HPDE6-E6E7 (cell line): ENCODE measurements around the gene FNIP2.
"Not testable (repeated sequence)": the region's sequence is repeated elsewhere in the genome, so short reads cannot be mapped to it uniquely, and the experiment has no call there.

Source experiments
- DNase-seq: peaks from one replicate; pipeline ENCODE4 v3.0.0; 2011; ENCODE audit warnings: missing footprints; ENCODE audit errors: extremely low spot score

The FNIP2 gene

DNA sequence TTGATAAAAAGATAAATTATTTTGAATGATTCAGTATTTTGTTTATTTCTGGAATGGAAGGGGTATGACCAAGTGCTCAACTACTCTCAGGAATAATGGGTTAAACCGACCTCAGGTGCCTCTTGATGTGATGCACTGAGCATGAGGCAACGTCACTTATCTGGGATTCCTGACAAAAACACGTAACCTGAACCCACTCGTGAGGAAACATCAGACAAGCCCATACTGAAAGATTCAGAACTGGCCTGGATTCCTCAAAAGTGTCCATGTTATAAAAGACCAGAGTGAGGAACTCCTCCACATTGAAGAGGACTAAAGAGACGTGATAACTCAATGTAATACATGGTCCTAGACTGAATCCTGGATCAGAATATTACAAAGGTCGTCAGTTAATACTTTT, 144.0 kb downstream of the FNIP2 start:
- DNase-seq: no peak

DNA sequence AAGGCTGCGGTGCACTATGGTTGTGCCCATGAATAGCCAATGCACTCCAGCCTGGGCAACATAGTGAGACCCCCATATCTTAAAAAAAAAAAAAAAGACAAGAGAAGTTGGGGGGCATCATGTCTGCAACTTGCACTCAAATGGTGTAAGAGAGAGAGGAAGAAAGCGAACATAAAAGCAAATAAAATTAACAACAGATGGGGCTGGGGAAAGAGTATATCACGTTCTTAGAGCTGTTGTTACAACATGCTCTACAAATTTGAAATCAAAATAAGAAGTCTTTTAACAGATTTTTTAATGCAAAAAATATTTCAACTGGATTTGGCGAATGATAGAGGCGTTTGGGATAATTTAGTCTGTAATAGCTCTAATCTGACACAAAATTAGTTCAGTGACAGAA, 144.9 kb downstream of the FNIP2 start:
- no peak for DNase-seq

DNA sequence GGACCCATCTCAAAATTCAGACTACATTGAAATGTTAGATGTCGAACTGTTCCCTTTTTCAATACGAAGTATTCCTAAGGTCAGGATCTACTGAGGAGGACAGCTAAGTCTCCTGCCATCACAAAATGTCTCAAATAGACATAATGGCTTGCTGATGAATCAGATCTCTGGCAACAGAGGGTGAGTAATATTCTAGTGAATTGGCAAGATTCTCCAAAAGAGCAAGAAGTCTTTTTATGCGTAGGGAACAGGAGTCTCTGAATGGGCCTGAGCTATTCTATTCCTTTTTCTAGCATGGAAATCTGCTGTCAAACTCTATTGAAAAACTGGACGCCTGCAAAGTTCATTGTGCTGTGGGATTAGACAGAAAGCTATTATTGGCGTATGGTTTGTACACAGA, 145.4 kb downstream of the FNIP2 start:
- peak; percentile 47 for DNase-seq

DNA sequence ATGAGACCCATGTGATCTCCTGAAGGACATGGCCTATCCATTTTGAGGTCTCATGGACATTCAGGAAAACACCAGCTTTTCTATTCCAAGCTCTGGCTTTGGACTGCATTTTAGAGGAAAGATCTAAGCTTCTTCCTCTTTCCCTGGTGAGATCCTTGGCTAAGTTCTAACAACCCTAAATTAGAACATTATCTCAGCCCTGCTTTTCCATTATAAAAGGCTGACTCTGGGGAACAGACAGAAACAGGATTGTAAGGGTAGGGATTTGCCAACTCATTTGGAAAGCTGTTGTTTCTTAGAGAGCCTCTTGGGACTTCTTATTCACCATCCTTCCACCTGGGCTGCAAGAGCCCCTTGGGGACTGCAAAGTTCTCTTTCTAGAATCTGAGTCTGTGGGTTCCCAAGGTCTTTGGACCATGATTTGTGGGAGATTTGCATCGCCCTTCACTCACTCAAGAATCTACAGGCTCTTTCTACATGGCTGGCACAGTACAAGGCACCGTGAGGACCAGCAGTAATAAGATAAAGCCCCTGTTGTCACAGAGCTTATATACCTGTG, 146.9 kb downstream of the FNIP2 start:
- no peak for DNase-seq

DNA sequence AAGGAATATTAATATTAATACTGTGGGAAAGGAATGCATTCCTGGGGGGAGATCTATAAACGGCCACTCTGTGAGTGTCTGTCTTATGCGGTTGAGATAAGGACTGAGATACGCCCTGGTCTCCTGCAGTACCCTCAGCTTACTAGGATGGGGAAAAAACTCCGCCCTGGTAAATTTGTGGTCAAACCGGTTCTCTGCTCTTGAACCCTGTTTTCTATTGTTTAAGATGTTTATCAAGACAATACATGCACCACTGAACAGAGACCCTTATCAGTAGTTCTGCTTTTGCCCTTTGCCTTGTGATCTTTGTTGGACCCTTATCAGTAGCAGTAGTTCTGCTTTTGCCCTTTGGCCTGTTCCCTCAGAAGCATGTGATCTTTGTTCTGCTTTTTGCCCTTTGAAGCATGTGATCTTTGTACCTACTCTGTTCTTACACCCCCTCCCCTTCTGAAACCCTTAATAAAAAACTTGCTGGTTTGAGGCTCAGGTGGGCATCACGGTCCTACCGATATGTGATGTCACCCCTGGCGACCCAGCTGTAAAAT, 151.7 kb downstream of the FNIP2 start:
- DNase-seq: not testable (repeated sequence)

DNA sequence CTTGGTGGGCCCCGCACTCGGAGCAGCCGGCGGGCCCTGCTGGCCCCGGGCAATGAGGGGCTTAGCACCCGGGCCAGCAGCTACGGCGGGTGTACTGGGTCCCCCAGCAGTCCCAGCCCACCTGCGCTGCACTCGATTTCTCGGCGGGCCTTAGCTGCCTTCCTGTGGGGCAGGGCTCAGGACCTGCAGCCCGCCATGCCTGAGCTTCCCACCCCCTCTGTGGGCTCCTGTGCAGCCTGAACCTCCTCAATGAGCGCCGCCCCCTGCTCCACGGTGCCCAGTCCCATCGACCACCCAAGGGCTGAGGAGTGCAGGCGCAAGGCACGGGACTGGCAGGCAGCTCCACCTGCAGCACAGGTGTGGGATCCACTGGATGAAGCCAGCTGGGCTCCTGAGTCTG, 158.9 kb downstream of the FNIP2 start:
- DNase-seq: not testable (repeated sequence)

DNA sequence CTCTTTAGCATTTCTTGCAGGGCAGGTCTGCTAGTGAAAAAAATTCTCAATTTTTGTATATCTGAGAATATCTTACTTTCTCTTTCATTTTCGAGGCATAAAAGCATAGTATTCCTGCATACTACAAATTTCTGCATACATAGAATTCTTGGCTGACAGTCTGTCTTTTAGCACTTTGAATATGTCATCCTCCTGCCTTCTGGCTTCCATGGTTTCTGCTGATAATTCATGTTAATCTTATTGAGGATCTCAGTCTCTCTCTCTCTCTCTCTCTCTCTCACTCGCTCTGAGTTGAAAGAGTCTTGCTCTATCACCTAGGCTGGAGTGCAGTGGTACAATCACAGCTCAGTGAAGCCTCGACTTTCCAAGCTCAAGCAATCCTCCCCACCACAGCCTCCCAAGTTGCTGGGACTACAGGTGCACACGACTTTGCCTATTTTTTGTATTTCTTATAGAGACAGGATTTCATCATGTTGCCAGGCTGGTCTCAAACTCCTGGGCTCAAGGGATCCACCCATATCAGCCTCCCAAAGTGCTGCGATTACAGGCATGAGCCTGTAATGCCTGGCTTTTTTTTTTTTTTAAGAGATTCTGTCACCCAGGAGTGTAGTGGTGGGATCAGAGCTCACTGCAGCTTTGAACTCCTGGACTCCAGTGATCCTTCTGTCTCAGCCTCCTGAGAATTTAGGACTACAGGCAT, 161.3 kb downstream of the FNIP2 start:
- DNase-seq: no peak

DNA sequence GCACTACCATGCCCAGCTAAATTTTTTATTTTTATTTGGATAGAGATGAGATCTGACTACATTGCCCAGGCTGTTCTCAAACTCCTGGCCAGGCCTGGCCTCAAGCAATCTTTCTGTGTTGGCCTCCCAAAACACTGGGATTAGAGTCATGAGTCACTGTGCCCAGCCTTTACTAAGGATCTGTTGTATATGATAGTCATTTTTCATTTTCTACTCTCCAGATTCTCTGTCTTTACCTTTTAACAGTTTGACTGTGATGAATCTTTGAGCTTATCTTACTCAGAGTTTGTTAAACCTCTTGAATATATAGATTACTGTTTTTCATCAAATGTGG, 161.8 kb downstream of the FNIP2 start:
- DNase-seq: no peak

DNA sequence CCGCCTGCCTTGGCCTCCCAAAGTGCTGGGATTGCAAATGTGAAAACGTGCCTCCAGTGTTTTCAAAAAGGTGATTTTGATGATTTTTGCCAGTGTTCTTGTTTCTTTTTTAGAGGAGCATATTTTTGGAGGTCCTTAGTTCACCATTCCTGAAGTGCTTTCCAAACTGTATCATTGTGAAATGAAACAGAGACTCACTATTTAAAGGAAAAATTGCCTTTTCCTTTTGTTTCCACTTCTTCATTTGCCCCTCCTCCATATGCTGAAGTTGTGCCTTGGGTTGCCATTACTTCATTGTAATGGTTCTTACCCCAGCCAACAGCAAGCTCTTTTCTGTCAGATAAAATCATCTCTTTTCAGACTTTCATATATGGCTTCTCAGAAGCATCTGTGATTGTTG, 164.4 kb downstream of the FNIP2 start:
- DNase-seq: no peak

DNA sequence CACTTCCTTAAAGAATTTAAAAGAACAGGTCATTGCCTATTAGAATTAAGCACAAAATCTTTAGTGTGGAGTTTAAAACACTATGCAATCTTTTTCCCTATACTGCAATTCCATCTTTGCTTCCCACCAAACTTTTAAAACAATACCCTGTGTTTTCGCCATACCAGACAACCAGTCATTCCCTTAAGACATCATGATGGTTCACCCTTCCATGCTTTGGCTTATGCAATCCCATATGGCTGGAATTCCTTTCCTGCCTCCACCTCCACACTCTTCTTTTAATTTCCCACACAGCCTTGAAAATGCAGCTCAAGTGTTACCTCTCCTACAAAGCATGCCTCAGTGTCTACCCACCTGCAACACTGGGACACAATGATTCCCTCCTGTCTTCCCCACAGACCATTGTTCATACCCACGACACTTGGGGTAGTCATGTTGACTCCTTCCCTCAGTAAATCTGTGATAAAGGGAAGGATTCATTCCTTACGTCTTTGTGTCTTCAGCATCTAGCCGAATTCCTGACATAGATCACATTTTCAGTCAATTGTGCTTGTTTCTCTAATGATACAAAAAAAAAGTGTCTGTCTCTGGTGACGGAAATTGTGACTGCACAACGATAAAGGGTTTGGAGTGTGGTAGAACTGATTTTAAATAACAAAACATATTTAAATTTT, 166.3 kb downstream of the FNIP2 start:
- no peak for DNase-seq

DNA sequence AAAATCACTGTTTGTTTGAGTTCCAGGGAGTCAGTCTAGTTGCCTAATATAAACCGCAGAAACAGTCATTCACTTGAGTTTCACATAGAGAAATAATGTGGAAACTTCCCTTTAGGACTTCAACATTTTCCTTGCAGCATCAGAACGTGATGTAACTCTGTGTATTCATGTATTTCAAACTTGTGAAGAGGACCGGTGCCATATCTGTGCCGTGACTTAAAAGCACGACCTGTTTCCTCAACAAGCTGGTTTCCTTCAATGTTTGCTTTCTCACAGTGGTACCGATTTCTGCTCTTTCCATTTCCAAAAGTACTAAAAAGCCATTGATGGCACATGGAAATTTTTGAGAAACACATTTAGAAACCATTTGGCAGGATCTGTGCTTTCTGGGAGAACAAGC, 167.4 kb downstream of the FNIP2 start:
- no peak for DNase-seq

DNA sequence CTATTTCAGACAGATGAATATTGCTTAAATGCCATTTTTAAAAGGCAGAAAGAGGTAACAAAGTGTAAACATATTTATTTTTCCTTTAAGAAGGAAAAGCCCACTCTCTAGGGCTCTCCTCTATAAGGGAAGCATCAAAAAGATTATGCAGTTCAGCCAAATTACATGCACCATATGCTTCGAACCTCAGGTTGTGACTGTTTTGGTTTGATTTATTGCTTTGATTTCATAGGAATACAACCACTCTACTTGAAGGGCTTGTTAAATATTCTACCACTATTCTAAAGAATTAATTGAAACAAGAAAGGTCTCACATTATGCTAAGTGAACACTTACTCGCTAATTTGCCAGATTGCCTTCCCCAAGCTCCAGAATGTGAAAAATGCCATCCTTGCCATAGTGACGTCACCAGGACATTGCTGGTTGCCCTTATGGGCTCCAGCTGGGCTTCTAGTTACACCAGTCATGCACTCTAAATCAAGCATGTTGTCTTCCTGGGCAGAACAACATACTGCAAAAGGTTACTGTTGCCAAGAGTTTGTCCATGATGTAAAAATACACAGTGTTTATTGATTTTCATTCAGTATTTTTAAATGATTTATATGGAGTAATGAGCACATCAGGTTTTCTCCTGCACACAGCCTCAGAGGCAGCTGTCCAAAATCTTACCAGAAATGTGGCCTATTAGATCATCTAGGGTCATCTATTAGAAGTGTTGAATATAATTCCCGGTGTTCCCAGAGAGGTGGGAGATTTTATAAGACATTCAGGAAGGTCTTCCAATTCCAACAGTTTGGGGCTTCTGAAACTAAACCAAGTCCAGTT, 169.6 kb downstream of the FNIP2 start:
- no peak for DNase-seq

DNA sequence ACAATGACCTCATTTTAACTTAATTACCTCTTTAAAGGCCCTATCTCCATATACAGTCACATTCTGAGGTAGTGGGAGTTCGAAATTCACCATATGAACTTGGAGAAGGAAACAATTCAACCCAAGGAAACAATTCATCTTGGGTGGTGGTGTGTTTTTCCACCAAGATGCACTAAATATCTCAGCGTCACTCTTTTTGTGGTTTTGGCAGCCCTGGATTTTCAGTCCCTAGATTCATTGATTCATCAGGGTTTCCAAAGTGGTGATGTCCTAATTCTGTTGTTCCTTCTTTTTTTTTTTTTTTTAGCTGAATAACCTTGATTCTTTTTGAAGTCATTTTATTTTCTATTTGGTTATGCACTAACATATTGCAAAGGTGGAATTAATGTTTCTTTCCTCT, 171.4 kb downstream of the FNIP2 start:
- no peak for DNase-seq

DNA sequence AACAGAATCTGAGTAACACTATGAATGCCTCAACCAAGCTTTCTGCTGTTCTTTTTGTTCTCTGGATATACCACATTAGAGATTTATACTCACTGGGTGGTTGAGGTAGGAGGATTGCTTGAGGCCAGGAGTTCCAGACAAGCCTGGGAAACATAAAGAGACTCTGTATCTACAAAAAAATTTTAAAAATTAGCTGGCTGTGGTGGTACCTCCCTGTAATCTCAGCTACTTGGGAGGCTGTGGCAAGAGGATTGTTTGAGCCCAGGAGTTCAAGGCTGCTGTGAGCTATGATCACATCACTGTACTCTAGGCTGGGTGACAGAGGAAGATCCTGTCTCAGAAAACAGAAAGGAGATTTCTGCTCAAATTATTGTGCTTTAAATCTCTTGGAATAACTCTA, 172.5 kb downstream of the FNIP2 start:
- DNase-seq: no peak

DNA sequence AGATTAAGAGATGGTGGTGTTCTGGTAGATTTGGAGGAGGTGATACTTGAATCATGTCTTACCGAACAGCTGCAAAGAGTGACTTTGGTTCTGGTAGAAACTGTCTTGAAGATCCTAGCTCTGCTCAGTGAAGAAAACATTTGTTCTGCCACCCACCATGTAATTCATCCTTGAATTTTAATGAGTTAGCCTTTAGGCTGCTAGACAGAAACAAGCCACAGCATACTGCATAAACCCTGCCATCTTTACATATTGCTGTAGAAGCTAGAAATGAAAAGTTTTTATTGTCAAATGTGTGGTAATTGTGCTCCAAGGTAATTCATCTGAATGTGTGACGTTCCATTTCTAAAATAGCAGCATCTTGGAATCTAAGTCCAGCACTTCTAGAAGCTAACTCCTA, 173.1 kb downstream of the FNIP2 start:
- DNase-seq: no peak

DNA sequence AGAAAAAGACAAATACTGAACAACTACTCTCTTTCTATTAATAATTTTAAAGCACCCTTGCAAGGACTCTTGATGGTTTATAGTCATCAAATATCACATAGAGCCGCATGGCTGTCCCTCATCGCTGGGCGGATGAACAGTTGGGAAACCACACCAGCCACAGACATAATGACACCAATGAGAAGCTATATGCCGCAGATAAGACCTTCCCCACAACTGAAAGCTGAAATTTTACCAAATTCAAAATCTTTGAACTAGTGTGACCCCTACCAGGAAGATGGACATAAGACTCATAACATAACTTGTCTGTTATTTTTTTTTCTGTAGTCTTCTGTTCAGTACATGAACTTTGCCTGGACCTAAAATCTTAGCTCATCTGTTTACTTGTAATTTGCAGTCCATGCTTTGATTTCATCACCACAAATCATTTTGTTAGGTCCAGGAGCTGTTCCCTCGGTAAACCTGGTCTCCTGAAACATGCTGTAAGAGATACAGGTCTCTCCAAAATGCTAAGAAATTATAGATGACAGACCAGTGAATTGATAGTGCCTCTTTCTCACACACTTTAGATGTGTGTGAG, 176.8 kb downstream of the FNIP2 start:
- DNase-seq: no peak

DNA sequence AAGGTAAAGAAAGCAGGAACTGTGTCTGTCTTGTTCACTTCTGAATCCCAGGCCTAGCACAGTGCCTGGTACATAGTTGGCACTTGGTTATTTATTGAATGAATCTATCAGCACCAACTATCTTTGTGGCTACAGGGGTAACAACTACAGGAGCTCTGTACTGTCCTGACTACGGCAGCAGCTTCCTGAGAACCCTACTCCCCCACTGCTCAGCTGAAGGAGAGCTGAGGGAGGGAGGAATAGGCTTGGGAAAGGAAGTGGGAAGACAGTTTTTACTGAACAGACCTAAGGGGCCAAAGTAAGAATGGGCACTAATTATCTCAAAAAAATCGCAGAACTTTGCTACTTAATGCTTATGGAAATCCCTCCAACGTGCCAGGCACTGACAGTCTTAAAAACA, 178.0 kb downstream of the FNIP2 start:
- DNase-seq: no peak

DNA sequence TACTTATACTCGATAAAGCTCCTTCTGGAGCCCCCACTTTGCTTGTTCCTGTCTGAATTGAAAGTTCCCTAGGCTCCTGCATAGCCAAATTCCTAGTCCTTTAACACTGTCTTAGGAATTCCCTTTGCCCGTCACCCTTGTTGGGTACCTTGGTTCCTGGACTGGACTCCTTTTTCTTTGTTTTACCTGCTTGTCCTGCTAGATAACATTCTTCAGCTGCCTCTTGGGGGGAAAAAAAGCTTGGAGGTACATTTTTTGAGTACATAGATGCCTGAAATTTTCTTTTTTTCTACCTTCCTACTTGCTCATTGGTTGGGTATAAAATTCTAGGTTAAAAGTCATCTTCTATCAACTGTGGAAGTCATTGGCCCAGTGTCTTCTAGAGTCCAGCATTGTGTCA, 179.2 kb downstream of the FNIP2 start:
- no peak for DNase-seq

DNA sequence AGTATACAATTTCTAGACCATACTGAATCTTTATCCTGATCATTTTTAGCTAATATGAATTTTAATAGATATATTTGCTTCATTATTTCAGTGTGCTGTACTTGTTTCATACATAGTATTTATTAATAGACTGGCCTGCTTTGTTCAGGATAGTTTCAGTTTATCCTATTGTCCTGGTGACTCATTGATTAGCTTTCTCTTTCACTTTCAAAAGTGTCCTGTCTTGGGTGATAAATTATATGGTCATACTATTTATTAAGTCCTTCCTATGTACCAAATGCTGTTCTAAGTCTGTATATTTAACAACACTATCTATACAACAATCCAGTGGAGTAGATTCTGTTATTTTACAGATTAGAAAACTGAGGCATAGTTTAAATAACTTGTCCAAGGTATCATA, 180.3 kb downstream of the FNIP2 start:
- DNase-seq: peak; percentile 35

DNA sequence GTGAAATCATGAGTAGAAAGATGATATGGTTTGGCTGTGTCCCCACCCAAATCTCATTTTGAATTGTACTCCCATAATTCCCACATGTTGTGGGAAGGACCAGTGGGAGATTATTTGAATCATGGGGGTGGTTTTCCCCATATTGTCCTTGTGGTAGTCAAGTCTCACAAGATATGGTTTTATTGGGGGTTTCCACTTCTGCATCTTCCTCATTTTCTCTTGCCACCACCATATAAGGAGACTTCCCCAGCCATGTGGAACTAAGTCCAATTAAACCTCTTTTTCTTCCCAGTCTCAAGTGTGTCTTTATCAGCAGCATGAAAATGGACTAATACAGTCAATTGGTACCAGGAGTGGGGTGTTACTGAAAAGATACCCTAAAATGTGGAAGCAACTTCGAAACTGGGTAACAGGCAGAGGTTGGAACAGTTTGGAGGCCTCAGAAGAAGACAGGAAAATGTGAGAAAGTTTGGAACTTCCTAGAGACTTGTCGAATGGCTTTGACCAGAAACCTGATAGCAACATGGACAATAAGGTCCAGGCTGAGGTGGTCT, 183.5 kb downstream of the FNIP2 start:
- DNase-seq: not testable (repeated sequence)

DNA sequence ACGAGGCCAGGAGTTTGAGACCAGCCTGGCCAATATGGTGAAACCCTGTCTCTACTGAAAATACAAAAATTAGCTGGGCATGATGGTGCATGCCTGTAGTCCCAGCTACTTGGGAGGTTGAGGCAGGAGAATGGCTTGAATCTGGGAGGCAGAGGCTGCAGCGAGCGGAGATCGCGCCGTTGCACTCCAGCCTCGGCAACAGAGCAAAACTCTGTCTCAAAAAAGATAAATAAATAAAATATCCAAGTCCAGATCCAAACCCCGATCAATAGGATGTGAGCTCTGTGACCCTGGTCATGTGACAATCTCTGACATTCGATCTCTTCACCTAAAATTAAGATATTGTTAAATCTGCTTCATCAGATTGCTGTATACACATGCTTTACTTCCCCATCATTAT, 187.5 kb downstream of the FNIP2 start:
- not testable (repeated sequence) for DNase-seq

DNA sequence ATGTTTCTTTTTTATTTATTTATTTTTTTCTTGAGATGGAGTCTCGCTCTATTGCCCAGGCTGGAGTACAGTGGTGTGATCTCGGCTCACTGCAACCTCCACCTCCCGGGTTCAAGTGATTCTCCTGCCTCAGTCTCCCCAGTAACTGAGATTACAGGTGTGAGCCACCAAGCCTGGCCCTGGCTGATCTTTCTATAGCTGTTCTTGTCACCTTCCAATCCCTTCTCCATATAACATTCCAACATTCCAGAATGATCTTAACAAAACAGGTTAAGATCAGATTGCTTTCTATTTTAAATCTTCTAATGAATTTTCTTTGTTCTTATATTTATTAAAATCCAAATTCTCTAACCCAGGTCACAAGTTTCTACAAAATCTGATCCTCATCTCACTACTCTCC, 188.1 kb downstream of the FNIP2 start:
- not testable (repeated sequence) for DNase-seq
